IMR-90 (cell line): ENCODE results near the gene CYP8B1. TPM values are rescaled to one million over a fixed set of nuclear protein-coding genes. Genes with fewer than 3 reads are reported as not detected.
A peak's percentile ranks its signal among the peaks of the same experiment; 100 is the strongest.

Experiments
- ATAC-seq: fragments of 200-7000 bp; cut with Tn5 transposase; 2 replicates; pipeline ENCODE4 v1.9.1; 2020; ENCODE audit warnings: low read depth, mild to moderate bottlenecking, moderate library complexity
- BruUV-seq: library from RNA; stranded (reverse); fragments of 400-500 nt; replicated peaks from 2 replicates; lab custom pipeline; 2021; lab: Mats Ljungman, UMichigan
- CTCF ChIA-PET: fragments of 300-600 bp; formaldehyde crosslinking; extraction: SDS; loops from one replicate; lab custom pipeline; 2021; ENCODE audit warnings: antibody characterized with exemption; lab: Yijun Ruan, JAX
- POLR2A ChIA-PET: fragments of 300-600 bp; sonication (Branson Sonifier 250); formaldehyde crosslinking; loops from one replicate; lab custom pipeline; 2022; ENCODE audit warnings: antibody characterized with exemption; ENCODE audit not compliant: unreplicated experiment; lab: Charles Lee
- DNase-seq: peaks from one replicate; pipeline ENCODE4 v3.0.0; 2013
- H2AFZ ChIP-seq: replicated peaks from 2 replicates; pipeline ENCODE3; 2013; ENCODE audit warnings: low read length, mild to moderate bottlenecking; ENCODE audit not compliant: poor library complexity
- H2AK5ac ChIP-seq: 2 replicates; pipeline ENCODE4 v1.6.1; 2013; ENCODE audit warnings: low read depth, low read length, inconsistent platforms
- H2AK9ac ChIP-seq: replicated peaks from 2 replicates; pipeline ENCODE3; 2013; ENCODE audit warnings: mild to moderate bottlenecking, low read depth, low read length, moderate library complexity; ENCODE audit not compliant: poor library complexity
- H2BK120ac ChIP-seq: 2 replicates; pipeline ENCODE4 v1.6.1; 2013; ENCODE audit warnings: low read depth, low read length, inconsistent platforms
- H2BK15ac ChIP-seq: 3 replicates; pipeline ENCODE4 v1.6.1; 2013; ENCODE audit warnings: low read depth, low read length, inconsistent platforms
- H2BK20ac ChIP-seq: 2 replicates; pipeline ENCODE4 v1.6.1; 2013; ENCODE audit warnings: low read depth, mild to moderate bottlenecking, inconsistent platforms, low read length, moderate library complexity
- H2BK5ac ChIP-seq: 2 replicates; pipeline ENCODE4 v1.6.1; 2013; ENCODE audit warnings: mild to moderate bottlenecking, low read depth, low read length, inconsistent platforms; ENCODE audit not compliant: poor library complexity, severe bottlenecking
- H3K14ac ChIP-seq: replicated peaks from 2 replicates; pipeline ENCODE4 v1.6.1; 2013; ENCODE audit warnings: low read depth, low read length, inconsistent platforms
- H3K18ac ChIP-seq: 2 replicates; pipeline ENCODE4 v1.6.1; 2013; ENCODE audit warnings: low read depth, low read length, control low read depth
- H3K23ac ChIP-seq: 2 replicates; pipeline ENCODE4 v1.6.1; 2013; ENCODE audit warnings: low read depth, low read length, inconsistent platforms
- H3K27ac ChIP-seq: 2 replicates; pipeline ENCODE4 v1.5.1; 2013; ENCODE audit warnings: mild to moderate bottlenecking, control low read depth, low read length; ENCODE audit not compliant: insufficient read depth
- H3K27me3 ChIP-seq: 2 replicates; pipeline ENCODE4 v1.6.1; 2013; ENCODE audit warnings: low read length; ENCODE audit not compliant: control insufficient read depth, insufficient read depth
- H3K36me3 ChIP-seq: 2 replicates; pipeline ENCODE4 v1.6.1; 2013; ENCODE audit warnings: low read length, mixed read lengths; ENCODE audit not compliant: control insufficient read depth, insufficient read depth
- H3K4ac ChIP-seq: 2 replicates; pipeline ENCODE4 v1.6.1; 2013; ENCODE audit warnings: low read depth, low read length, inconsistent platforms
- H3K4me1 ChIP-seq: 2 replicates; pipeline ENCODE4 v1.6.1; 2013; ENCODE audit warnings: low read length, mixed read lengths; ENCODE audit not compliant: control insufficient read depth, insufficient read depth
- H3K4me2 ChIP-seq: 2 replicates; pipeline ENCODE4 v1.6.1; 2013; ENCODE audit warnings: low read depth, mild to moderate bottlenecking, control low read depth, low read length, moderate library complexity
- H3K4me3 ChIP-seq: 2 replicates; pipeline ENCODE4 v1.5.1; 2013; ENCODE audit warnings: low read depth, mild to moderate bottlenecking, control low read depth, low read length, moderate library complexity; ENCODE audit not compliant: insufficient read depth
- H3K56ac ChIP-seq: 2 replicates; pipeline ENCODE4 v1.6.1; 2013; ENCODE audit warnings: low read length, inconsistent platforms; ENCODE audit not compliant: insufficient read depth; ENCODE audit errors: extremely low read depth
- H3K79me1 ChIP-seq, 2 experiments: 2 replicates each; pipeline ENCODE4 v1.6.1; 2013; ENCODE audit warnings: low read length in 2 of 2, inconsistent platforms in 1 of 2, low read depth in 1 of 2
- H3K9ac ChIP-seq: 2 replicates; pipeline ENCODE4 v1.6.1; 2013; ENCODE audit warnings: low read depth, low read length, control low read depth
- H3K9me1 ChIP-seq: 2 replicates; pipeline ENCODE4 v1.6.1; 2013; ENCODE audit warnings: low read length, inconsistent platforms; ENCODE audit not compliant: insufficient read depth
- H3K9me3 ChIP-seq: 2 replicates; pipeline ENCODE4 v1.6.1; 2013; ENCODE audit warnings: low read length; ENCODE audit not compliant: control insufficient read depth, insufficient read depth
- H4K20me1 ChIP-seq: 2 replicates; pipeline ENCODE4 v1.6.1; 2013; ENCODE audit warnings: low read length, inconsistent platforms; ENCODE audit not compliant: insufficient read depth
- H4K5ac ChIP-seq: 2 replicates; pipeline ENCODE4 v1.6.1; 2013; ENCODE audit warnings: mild to moderate bottlenecking, low read depth, low read length, control low read depth
- H4K8ac ChIP-seq, 2 experiments: 2 replicates each; pipeline ENCODE4 v1.6.1; 2013; ENCODE audit warnings: low read depth in 2 of 2, low read length in 2 of 2, control low read depth in 1 of 2, inconsistent platforms in 1 of 2
- H4K91ac ChIP-seq: 2 replicates; pipeline ENCODE4 v1.6.1; 2013; ENCODE audit warnings: low read depth, low read length, inconsistent platforms; ENCODE audit not compliant: insufficient read depth
- CEBPB ChIP-seq: IDR thresholded peaks from 2 replicates; pipeline ENCODE4 v1.6.1; 2012; ENCODE audit warnings: low read depth, low read length, improper control_type of control experiment
- CHD1 ChIP-seq: IDR thresholded peaks from 2 replicates; pipeline ENCODE4 v1.6.1; 2012; ENCODE audit warnings: low read depth, low read length, improper control_type of control experiment
- ELK1 ChIP-seq: fragments of 150-350 bp; IDR thresholded peaks from 2 replicates; pipeline ENCODE4 v1.6.1; 2016; ENCODE audit warnings: low read depth, mild to moderate bottlenecking, low read length, moderate library complexity, borderline replicate concordance
- FOS ChIP-seq: fragments of 150-350 bp; IDR thresholded peaks from 2 replicates; pipeline ENCODE4 v1.6.1; 2016; ENCODE audit warnings: low read depth, low read length
- MAFK ChIP-seq: IDR thresholded peaks from 2 replicates; pipeline ENCODE4 v1.6.1; 2012; ENCODE audit warnings: low read depth, low read length, improper control_type of control experiment
- MAZ ChIP-seq: IDR thresholded peaks from 2 replicates; pipeline ENCODE4 v1.6.1; 2012; ENCODE audit warnings: low read depth, mild to moderate bottlenecking, low read length, improper control_type of control experiment, moderate library complexity, borderline replicate concordance
- MXI1 ChIP-seq: IDR thresholded peaks from 2 replicates; pipeline ENCODE4 v1.6.1; 2012; ENCODE audit warnings: low read depth, mild to moderate bottlenecking, low read length, moderate library complexity, borderline replicate concordance
- NFE2L2 ChIP-seq: fragments of 150-350 bp; IDR thresholded peaks from 2 replicates; pipeline ENCODE4 v1.6.1; 2016; ENCODE audit warnings: low read depth, mild to moderate bottlenecking, low read length
- POLR2A ChIP-seq: IDR thresholded peaks from 2 replicates; pipeline ENCODE4 v1.6.1; 2012; ENCODE audit warnings: mild to moderate bottlenecking, low read depth, low read length
- RAD21 ChIP-seq: IDR thresholded peaks from 2 replicates; pipeline ENCODE4 v1.6.1; 2012; ENCODE audit warnings: low read length, improper control_type of control experiment
- RCOR1 ChIP-seq: IDR thresholded peaks from 2 replicates; pipeline ENCODE4 v1.6.1; 2012; ENCODE audit warnings: mild to moderate bottlenecking, low read length, improper control_type of control experiment; ENCODE audit not compliant: insufficient replicate concordance
- RFX5 ChIP-seq: IDR thresholded peaks from 2 replicates; pipeline ENCODE4 v1.8.0; 2012; ENCODE audit warnings: low read depth, mild to moderate bottlenecking, low read length, moderate library complexity
- SMC3 ChIP-seq: fragments of 150-350 bp; IDR thresholded peaks from 2 replicates; pipeline ENCODE4 v1.6.1; 2016; ENCODE audit warnings: low read depth, mild to moderate bottlenecking, antibody characterized with exemption, low read length, moderate library complexity
- USF2 ChIP-seq: fragments of 150-350 bp; IDR thresholded peaks from 2 replicates; pipeline ENCODE4 v1.6.1; 2017; ENCODE audit warnings: mild to moderate bottlenecking, antibody characterized with exemption, low read length, low read depth
- WGBS, 2 experiments: methylation state at CpG; one replicate each; pipeline versions ENCODE4 v1.1.5 to v1.1.7; 2013; ENCODE audit warnings: missing lambda C conversion rate in 2 of 2; ENCODE audit not compliant: insufficient read length in 1 of 2; ENCODE audit errors: extremely low coverage in 2 of 2; 5-methylcytosine and 5-hydroxymethylcytosine counted together
- dilution Hi-C: fragments of 300-500 bp; cut with HindIII; formaldehyde crosslinking; loops from one replicate; pipeline ENCODE4 v1.14.3; 2018; ENCODE audit warnings: low sequenced_read_pairs; ENCODE audit not compliant: unreplicated experiment
- in situ Hi-C: fragments of 300-500 bp; cut with MboI; formaldehyde crosslinking; loops from 3 replicates; pipeline ENCODE4 v1.14.3; 2019; ENCODE audit warnings: low sequenced_read_pairs, inconsistent platforms, mixed read lengths
- intact Hi-C: fragments of 100-400 bp; cut with micrococcal nuclease; formaldehyde crosslinking; loops from 2 replicates; pipeline ENCODE4 v1.10.0; 2022
- polyA plus RNA-seq, 3 experiments: library from polyadenylated mRNA; depleted of rRNA; stranded (reverse); fragments of >200 nt; gene quantifications; 2 replicates each; pipeline ENCODE4 v1.2.3, GENCODE V29; 2012; ENCODE audit warnings: low replicate concordance in 1 of 3
- total RNA-seq: library from RNA; depleted of rRNA; stranded (reverse); fragments of >200 nt; gene quantifications from 2 replicates; pipeline ENCODE4 v1.2.3, GENCODE V29; 2012
- TF ChIP-seq, protein P1 (sequence below): conservative IDR thresholded peaks from 2 replicates; pipeline ENCODE4 v1.5.1; 2012; ENCODE audit warnings: mild to moderate bottlenecking, low read depth, low read length, improper control_type of control experiment

The CYP8B1 gene
- total and polyA plus RNA-seq, 2 of the 4 experiments (the other 2 are of a cell fraction) = not detected

DNA sequence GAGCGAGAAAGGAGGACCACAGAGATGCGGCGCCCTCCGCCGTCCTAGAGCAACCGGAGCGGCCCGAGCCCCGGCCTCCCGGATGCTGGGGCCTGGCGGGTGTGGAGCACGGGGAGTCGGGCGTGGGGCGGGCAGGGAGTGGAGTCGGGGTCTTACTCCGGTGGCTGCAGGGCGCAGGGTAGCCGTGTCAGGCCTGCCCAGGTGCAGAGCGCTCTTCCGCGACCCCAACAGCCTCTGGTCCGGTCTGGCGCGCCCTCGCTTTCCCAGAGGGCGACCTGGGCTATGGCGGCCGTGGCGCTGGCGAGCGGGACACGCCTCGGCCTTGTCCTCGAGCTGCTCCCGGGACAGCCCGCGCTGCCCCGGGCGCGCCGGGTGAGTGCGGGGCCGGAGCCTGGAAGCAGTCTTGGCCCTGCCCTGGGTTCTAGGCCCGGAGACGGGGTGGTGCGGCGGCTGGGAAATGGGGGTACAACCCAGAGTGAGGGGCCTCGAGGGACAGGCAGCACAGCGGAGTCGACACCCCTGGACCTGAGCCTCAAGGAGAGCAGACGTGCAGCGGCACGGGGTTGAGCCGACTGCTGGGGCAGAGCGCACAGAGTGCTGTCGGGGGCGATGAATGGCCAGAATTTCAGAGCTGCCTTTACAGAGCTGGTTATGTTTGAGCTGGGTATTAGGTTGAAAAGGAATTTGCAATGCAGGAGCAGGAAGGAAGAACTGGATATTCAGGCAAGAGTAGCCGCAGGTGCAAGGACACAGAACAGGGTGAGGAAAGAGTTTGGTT lies 30.6 kb upstream of the CYP8B1 start, which contains the start of gene ZNF662:
Gene ZNF662, plus strand, starts transcription at position 73 of the 778 bp plus-strand sequence. CDS start 1,973 bp downstream, outside the sequence.
- Histone ChIP-seq H2BK20ac (no peak within 1 kb of the TSS), H3K4me3 (peak within 1 kb of the TSS; percentile 34; the same call in 1 of the 2 replicates), H4K5ac (no peak within 1 kb of the TSS; the same call in 1 of the 2 replicates), H3K79me1 (no peaks in the 10 kb centered on the region), H3K18ac (no peak within 1 kb of the TSS), H2BK15ac (no peak within 1 kb of the TSS; the same call in 2 of the 3 replicates), H3K27ac (no peak within 1 kb of the TSS), H4K20me1 (no peaks in the 10 kb centered on the region), H3K14ac (no peak within 1 kb of the TSS), H2AFZ (peak within 1 kb of the TSS; percentile 82), H3K9me1 (no peaks in the 10 kb centered on the region), H3K9me3 (no peaks in the 10 kb centered on the region), H2AK5ac (no peak within 1 kb of the TSS), H2AK9ac (no peak within 1 kb of the TSS), H3K9ac (no peak within 1 kb of the TSS), H4K91ac (no peak within 1 kb of the TSS), H3K36me3 (no peaks in the 10 kb centered on the region), H3K4me1 (no peaks in the 10 kb centered on the region), H3K4ac (no peak within 1 kb of the TSS), H3K4me2 (peak within 1 kb of the TSS; percentile 39; the same call in 1 of the 2 replicates), H4K8ac (no peak within 1 kb of the TSS), H2BK5ac (no peak within 1 kb of the TSS), H2BK120ac (no peak within 1 kb of the TSS), H3K23ac (no peak within 1 kb of the TSS), H3K27me3 (peaks cover 13% of the 10 kb centered on the region), H3K56ac (no peak within 1 kb of the TSS)
- BruUV-seq = no TSS peak
- intact Hi-C loops (no loop called here), in situ Hi-C loops (no loop called here), dilution Hi-C loops (no loop called here)
- ATAC-seq (peak; percentile 62), DNase-seq (no peak)
- WGBS, 2 experiments = 12% methylated on average over 27 of the region's 59 CpGs; no CpG with 5 or more reads in 1 of the 2 experiments
- ChIA-PET POLR2A (no interaction called here), CTCF (interaction anchor here (0.7 kb wide), 1 partner anchor 820 kb away, joined by 3 read pairs; no protein-coding TSS in a partner anchor)
- TF ChIP-seq MAFK = no peak
- TF ChIP-seq RAD21 = no peak
- TF ChIP-seq POLR2A = no peak
- TF ChIP-seq CHD1 = no peak
- TF ChIP-seq MXI1 = no peak
- no peak for TF ChIP-seq FOS
- TF ChIP-seq RFX5 = no peak
- no peak for TF ChIP-seq USF2
- TF ChIP-seq, protein P1, sequence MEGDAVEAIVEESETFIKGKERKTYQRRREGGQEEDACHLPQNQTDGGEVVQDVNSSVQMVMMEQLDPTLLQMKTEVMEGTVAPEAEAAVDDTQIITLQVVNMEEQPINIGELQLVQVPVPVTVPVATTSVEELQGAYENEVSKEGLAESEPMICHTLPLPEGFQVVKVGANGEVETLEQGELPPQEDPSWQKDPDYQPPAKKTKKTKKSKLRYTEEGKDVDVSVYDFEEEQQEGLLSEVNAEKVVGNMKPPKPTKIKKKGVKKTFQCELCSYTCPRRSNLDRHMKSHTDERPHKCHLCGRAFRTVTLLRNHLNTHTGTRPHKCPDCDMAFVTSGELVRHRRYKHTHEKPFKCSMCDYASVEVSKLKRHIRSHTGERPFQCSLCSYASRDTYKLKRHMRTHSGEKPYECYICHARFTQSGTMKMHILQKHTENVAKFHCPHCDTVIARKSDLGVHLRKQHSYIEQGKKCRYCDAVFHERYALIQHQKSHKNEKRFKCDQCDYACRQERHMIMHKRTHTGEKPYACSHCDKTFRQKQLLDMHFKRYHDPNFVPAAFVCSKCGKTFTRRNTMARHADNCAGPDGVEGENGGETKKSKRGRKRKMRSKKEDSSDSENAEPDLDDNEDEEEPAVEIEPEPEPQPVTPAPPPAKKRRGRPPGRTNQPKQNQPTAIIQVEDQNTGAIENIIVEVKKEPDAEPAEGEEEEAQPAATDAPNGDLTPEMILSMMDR = no peak
- no peak for TF ChIP-seq ELK1
- no peak for TF ChIP-seq NFE2L2
- no peak for TF ChIP-seq SMC3
- TF ChIP-seq MAZ = no peak
- no peak for TF ChIP-seq CEBPB
- no peak for TF ChIP-seq RCOR1
